Measurements from ENCODE around the gene CD300LD.

The CD300LD gene

DNA sequence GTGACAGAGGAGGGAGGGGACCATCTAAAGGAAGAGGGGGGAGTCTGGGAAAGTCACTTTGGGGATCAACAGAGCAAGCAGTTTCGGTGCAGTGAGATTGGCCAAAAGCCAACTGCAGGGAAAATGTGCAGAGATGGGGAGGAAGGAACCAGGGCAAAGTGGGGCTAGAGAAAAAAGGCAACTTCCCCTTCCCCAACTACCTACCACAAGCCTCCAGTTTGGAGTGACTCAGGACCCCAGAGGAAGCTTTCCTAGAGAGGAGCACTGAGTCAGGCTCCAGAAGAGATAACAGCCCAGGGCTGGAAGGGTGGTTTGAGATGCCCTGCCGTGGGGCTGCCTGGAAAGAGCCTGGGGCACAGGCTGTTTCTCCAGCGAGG, 6.9 kb upstream of the CD300LD start:
- Histone ChIP-seq H3K9me3 (ENCODE audit: control insufficient read depth, low read length) (no peaks in the 10 kb centered on the region), H3K4me3 (ENCODE audit: insufficient read depth, low read depth, low read length, poor library complexity, severe bottlenecking) (no peak overlapping the region), H3K36me3 (ENCODE audit: control insufficient read depth, insufficient read depth, low read length) (no peaks in the 10 kb centered on the region), H3K27ac (ENCODE audit: insufficient read depth, low read length, poor library complexity, severe bottlenecking) (no peak overlapping the region), H3K27me3 (replicated peaks; ENCODE audit: control insufficient read depth, insufficient read depth, low read length, poor library complexity, severe bottlenecking) (no peaks in the 10 kb centered on the region), H3K4me1 (ENCODE audit: control insufficient read depth, insufficient read depth, low read length, poor library complexity, severe bottlenecking) (peaks cover 2% of the 10 kb centered on the region)
- DNase-seq: no peak

- H3K27me3 ChIP-seq (replicated peaks; ENCODE audit: control insufficient read depth, insufficient read depth, low read length, poor library complexity, severe bottlenecking): no peaks in the 10 kb centered on the region
- H3K27ac ChIP-seq (ENCODE audit: insufficient read depth, low read length, poor library complexity, severe bottlenecking): no peak overlapping the region
These were observed 6.4 kb upstream of the CD300LD start for GRCh38 chr17:74598346-74599022.

DNA sequence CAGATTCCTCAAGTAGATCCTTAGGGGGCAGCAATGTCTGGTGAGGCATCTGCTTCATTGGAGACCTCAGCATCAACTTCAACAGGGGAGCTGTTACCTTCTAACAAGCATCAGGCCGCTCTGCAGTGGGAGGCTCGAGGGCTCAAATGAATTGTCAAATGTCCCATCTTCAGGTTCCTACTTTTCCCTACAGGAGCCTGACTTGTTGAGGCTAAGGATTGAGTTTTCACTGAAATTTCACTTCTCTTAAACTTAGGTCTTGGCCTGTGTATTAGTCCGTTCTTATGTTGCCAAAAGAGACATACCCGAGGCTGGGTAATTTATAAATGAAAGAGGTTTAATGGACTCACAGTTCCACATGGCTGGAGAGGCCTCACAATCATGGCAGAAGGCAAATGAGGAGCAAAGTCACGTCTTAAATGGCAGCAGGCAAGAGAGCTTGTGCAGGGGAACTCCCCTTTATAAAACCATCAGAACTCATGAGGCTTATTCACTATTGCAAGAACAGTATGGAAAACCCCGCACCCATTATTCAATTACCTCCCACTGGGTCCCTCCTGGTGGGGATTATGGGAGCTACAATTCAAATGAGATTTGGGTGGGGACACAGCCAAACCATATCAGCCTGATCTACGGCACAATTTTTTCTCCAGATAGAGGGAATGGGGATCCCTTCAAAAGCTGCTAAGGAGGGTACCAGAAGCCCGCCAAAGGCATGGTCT, 5.1 kb upstream of the CD300LD start:
- no peaks in the 10 kb centered on the region for H3K36me3 ChIP-seq (ENCODE audit: control insufficient read depth, insufficient read depth, low read length)
- H3K27me3 ChIP-seq (replicated peaks; ENCODE audit: control insufficient read depth, insufficient read depth, low read length, poor library complexity, severe bottlenecking): no peaks in the 10 kb centered on the region
- no peak overlapping the region for H3K27ac ChIP-seq (ENCODE audit: insufficient read depth, low read length, poor library complexity, severe bottlenecking)
- no peak for DNase-seq
- H3K4me1 ChIP-seq (ENCODE audit: control insufficient read depth, insufficient read depth, low read length, poor library complexity, severe bottlenecking): peaks cover 2% of the 10 kb centered on the region
- no peak overlapping the region for H3K4me3 ChIP-seq (ENCODE audit: insufficient read depth, low read depth, low read length, poor library complexity, severe bottlenecking)
- no peaks in the 10 kb centered on the region for H3K9me3 ChIP-seq (ENCODE audit: control insufficient read depth, low read length)

More at GRCh38 chr17:74598346-74599022, 6.4 kb upstream of the CD300LD start:
- no peaks in the 10 kb centered on the region for H3K36me3 ChIP-seq (ENCODE audit: control insufficient read depth, insufficient read depth, low read length)
- no peak for DNase-seq
- H3K9me3 ChIP-seq (ENCODE audit: control insufficient read depth, low read length): no peaks in the 10 kb centered on the region
- H3K4me3 ChIP-seq (ENCODE audit: insufficient read depth, low read depth, low read length, poor library complexity, severe bottlenecking): no peak overlapping the region
- H3K4me1 ChIP-seq (ENCODE audit: control insufficient read depth, insufficient read depth, low read length, poor library complexity, severe bottlenecking): peaks cover 2% of the 10 kb centered on the region

DNA sequence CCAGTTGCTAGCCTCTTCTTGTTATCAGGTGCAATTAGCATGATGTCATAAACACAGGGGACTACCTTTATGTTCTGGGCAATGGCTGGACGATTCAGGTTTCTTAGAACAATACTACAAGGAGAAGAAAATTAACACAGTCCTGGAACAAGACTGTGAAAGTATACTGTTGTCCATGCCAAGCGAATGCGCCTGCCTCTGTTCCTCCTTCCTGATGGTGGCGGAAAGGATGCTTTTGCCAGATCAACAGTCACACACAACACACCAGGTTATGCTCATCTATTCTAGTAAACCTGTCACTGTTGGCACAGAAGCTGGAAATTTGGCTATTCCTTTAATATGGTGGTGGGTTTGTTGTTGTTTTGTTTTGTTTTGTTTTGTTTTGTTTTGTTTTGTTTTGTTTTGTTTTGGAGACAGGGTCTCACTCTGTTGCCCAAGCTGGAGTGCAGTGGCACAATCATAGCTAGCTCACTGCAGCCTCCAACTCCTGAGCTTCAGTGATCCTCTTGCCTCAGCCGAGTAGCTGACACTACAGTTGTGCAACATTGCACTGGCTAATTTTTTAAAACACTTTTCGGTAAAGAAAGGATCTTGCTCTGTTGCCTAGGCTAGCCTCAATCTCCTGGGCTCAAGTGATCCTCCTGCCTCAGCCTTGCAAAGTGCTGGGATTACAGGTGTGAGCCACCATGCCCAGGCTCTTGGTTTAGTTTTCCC, 3.1 kb upstream of the CD300LD start:
- Histone ChIP-seq H3K27ac (ENCODE audit: insufficient read depth, low read length, poor library complexity, severe bottlenecking) (no peak overlapping the region), H3K36me3 (ENCODE audit: control insufficient read depth, insufficient read depth, low read length) (no peaks in the 10 kb centered on the region), H3K27me3 (replicated peaks; ENCODE audit: control insufficient read depth, insufficient read depth, low read length, poor library complexity, severe bottlenecking) (no peaks in the 10 kb centered on the region), H3K4me3 (ENCODE audit: insufficient read depth, low read depth, low read length, poor library complexity, severe bottlenecking) (no peak overlapping the region), H3K9me3 (ENCODE audit: control insufficient read depth, low read length) (no peaks in the 10 kb centered on the region), H3K4me1 (ENCODE audit: control insufficient read depth, insufficient read depth, low read length, poor library complexity, severe bottlenecking) (peaks cover 2% of the 10 kb centered on the region)
- no peak for DNase-seq

DNA sequence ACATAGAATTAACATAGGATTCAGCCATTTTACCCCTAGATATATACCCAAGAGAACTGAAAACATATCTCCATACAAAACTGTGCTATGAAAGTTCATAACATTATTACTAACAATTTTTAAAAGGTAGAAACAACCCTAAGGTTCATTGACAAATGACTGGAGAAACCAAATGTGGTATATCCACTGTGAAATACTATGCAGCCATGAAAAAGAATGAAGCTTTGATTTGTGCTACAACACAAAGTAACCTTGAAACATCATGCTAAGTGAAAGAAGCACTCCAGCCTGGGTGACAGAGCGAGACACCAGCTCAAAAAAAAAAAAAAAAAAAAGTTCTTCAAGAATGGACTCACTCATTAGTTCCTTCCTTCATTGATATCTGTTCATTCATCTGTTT, 580 bp downstream of the CD300LD start:
- Histone ChIP-seq H3K9me3 (ENCODE audit: control insufficient read depth, low read length) (no peaks in the 10 kb centered on the region), H3K36me3 (ENCODE audit: control insufficient read depth, insufficient read depth, low read length) (no peaks in the 10 kb centered on the region), H3K4me3 (ENCODE audit: insufficient read depth, low read depth, low read length, poor library complexity, severe bottlenecking) (no peak overlapping the region), H3K27me3 (replicated peaks; ENCODE audit: control insufficient read depth, insufficient read depth, low read length, poor library complexity, severe bottlenecking) (no peaks in the 10 kb centered on the region), H3K4me1 (ENCODE audit: control insufficient read depth, insufficient read depth, low read length, poor library complexity, severe bottlenecking) (no peaks in the 10 kb centered on the region), H3K27ac (ENCODE audit: insufficient read depth, low read length, poor library complexity, severe bottlenecking) (no peak overlapping the region)
- DNase-seq: no peak

- DNase-seq: no peak
- no peak overlapping the region for H3K4me3 ChIP-seq (ENCODE audit: insufficient read depth, low read depth, low read length, poor library complexity, severe bottlenecking)
- H3K27me3 ChIP-seq (replicated peaks; ENCODE audit: control insufficient read depth, insufficient read depth, low read length, poor library complexity, severe bottlenecking): no peaks in the 10 kb centered on the region
- H3K27ac ChIP-seq (ENCODE audit: insufficient read depth, low read length, poor library complexity, severe bottlenecking): no peak overlapping the region
- no peaks in the 10 kb centered on the region for H3K9me3 ChIP-seq (ENCODE audit: control insufficient read depth, low read length)
- no peaks in the 10 kb centered on the region for H3K4me1 ChIP-seq (ENCODE audit: control insufficient read depth, insufficient read depth, low read length, poor library complexity, severe bottlenecking)
- no peaks in the 10 kb centered on the region for H3K36me3 ChIP-seq (ENCODE audit: control insufficient read depth, insufficient read depth, low read length)
These were observed 6.4 kb downstream of the CD300LD start for GRCh38 chr17:74585711-74586110.

DNA sequence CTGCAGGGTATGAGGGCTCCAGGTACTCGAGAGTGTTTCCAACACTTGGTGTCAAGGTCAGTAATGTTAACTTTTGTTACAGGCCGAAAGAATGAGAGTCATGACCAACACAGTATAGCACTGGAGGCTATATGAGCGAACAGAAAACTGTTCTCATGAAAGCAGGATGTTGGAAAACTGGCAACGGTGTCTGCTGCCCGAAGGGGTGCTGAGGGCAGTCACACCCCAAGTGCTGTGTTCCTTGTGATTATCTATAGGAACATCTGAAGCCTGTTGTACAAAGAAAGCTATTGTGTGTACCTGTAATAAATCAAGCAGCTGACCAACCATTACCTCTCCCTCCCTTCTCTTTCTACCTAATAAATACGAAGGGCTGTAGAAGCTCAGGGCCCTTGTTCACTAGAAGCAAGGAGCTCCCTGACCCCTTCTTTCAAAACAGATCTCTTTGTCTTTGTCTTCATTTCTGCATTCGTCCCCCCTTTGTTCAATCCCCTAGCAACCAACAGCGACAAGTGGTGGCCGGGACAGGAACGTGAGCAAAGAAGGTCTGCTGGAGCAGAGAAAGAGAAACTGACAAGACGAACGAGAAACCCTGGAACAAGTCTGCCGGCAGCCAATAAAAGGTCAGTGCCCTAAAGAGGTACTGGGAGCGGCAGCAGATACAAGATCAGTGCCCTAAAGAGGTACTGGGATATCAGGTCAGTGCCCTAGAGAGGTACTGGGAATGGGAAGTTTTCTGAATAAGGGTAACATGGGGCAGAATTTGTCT, 7.6 kb downstream of the CD300LD start:
- H3K27me3 ChIP-seq (replicated peaks; ENCODE audit: control insufficient read depth, insufficient read depth, low read length, poor library complexity, severe bottlenecking): no peaks in the 10 kb centered on the region
- H3K4me1 ChIP-seq (ENCODE audit: control insufficient read depth, insufficient read depth, low read length, poor library complexity, severe bottlenecking): peaks cover 6% of the 10 kb centered on the region
- H3K27ac ChIP-seq (ENCODE audit: insufficient read depth, low read length, poor library complexity, severe bottlenecking): no peak overlapping the region
- no peak overlapping the region for H3K4me3 ChIP-seq (ENCODE audit: insufficient read depth, low read depth, low read length, poor library complexity, severe bottlenecking)
- H3K9me3 ChIP-seq (ENCODE audit: control insufficient read depth, low read length): no peaks in the 10 kb centered on the region
- no peak for DNase-seq
- no peaks in the 10 kb centered on the region for H3K36me3 ChIP-seq (ENCODE audit: control insufficient read depth, insufficient read depth, low read length)

DNA sequence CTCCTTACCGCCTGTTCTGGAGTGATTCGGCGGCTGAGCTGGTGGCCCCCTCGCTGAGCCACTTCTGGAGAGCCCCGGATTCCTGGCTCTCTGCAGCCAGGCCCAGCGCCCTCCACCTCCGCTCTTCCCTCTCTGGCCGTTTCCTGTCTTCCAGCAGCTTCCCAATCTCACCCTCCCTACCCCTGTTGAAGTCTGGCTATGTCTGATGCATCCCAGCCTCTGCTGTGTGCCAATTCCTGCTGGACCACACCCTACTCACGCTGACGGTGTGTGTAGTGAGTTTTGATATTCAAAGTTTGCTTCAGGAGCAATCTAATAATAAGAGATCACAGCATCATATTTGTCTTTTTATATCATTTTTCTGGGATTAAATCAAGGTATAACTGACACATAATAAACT, 9.4 kb downstream of the CD300LD start:
- Histone ChIP-seq H3K4me3 (ENCODE audit: insufficient read depth, low read depth, low read length, poor library complexity, severe bottlenecking) (no peak overlapping the region), H3K4me1 (ENCODE audit: control insufficient read depth, insufficient read depth, low read length, poor library complexity, severe bottlenecking) (peaks cover 6% of the 10 kb centered on the region), H3K9me3 (ENCODE audit: control insufficient read depth, low read length) (no peaks in the 10 kb centered on the region), H3K27me3 (replicated peaks; ENCODE audit: control insufficient read depth, insufficient read depth, low read length, poor library complexity, severe bottlenecking) (no peaks in the 10 kb centered on the region), H3K36me3 (ENCODE audit: control insufficient read depth, insufficient read depth, low read length) (no peaks in the 10 kb centered on the region), H3K27ac (ENCODE audit: insufficient read depth, low read length, poor library complexity, severe bottlenecking) (no peak overlapping the region)
- no peak for DNase-seq

- Histone ChIP-seq H3K27me3 (replicated peaks; ENCODE audit: control insufficient read depth, insufficient read depth, low read length, poor library complexity, severe bottlenecking) (no peaks in the 10 kb centered on the region), H3K36me3 (ENCODE audit: control insufficient read depth, insufficient read depth, low read length) (no peaks in the 10 kb centered on the region), H3K27ac (ENCODE audit: insufficient read depth, low read length, poor library complexity, severe bottlenecking) (no peak overlapping the region), H3K4me1 (ENCODE audit: control insufficient read depth, insufficient read depth, low read length, poor library complexity, severe bottlenecking) (peaks cover 6% of the 10 kb centered on the region), H3K9me3 (ENCODE audit: control insufficient read depth, low read length) (no peaks in the 10 kb centered on the region), H3K4me3 (ENCODE audit: insufficient read depth, low read depth, low read length, poor library complexity, severe bottlenecking) (no peak overlapping the region)
- DNase-seq: no peak
These were observed 12.2 kb downstream of the CD300LD start for GRCh38 chr17:74579900-74580299.

All from effector memory CD4-positive, alpha-beta T cell (primary cell).